K562 (cell line): Measurements from ENCODE around the gene STX1A. TPM values are rescaled to one million over a fixed set of nuclear protein-coding genes. Genes with fewer than 3 reads are reported as not detected.

ENCODE experiments used
- ADNP ChIP-seq: fragments of 200-800 bp; sonication (Bioruptor generic); IDR thresholded peaks from 2 replicates; pipeline ENCODE4 v1.6.1; 2016; ENCODE audit warnings: missing genetic modification characterization, missing compliant biosample characterization
- CXXC5 ChIP-seq: fragments of 250-450 bp; sonication (Bioruptor Pico); IDR thresholded peaks from 2 replicates; pipeline ENCODE4 v1.8.0; 2022; ENCODE audit warnings: inconsistent platforms, mild to moderate bottlenecking, moderate library complexity
- GATA2 ChIP-seq: sonication (generic); formaldehyde crosslinking; IDR thresholded peaks from 2 replicates; pipeline ENCODE4 v1.4.0; 2020; ENCODE audit warnings: mild to moderate bottlenecking, missing genetic modification reagents
- HLTF ChIP-seq: fragments of 450-650 bp; IDR thresholded peaks from 2 replicates; pipeline ENCODE4 v1.6.1; 2016
- OTX1 ChIP-seq: fragments of 450-650 bp; formaldehyde crosslinking; IDR thresholded peaks from 2 replicates; pipeline ENCODE4 v1.4.0; 2022; ENCODE audit warnings: mild to moderate bottlenecking
- PCBP1 ChIP-seq: fragments of 200-400 bp; formaldehyde crosslinking; IDR thresholded peaks from 2 replicates; pipeline ENCODE4 v1.6.1; 2018; ENCODE audit warnings: mild to moderate bottlenecking, low read depth, low read length; ENCODE audit not compliant: poor library complexity, severe bottlenecking
- RB1 ChIP-seq: fragments of 450-650 bp; IDR thresholded peaks from 2 replicates; pipeline ENCODE4 v1.6.1; 2017; ENCODE audit warnings: low read depth, mild to moderate bottlenecking
- RBM17 ChIP-seq: fragments of 200-400 bp; formaldehyde crosslinking; IDR thresholded peaks from 2 replicates; pipeline ENCODE4 v1.6.1; 2017; ENCODE audit warnings: low read depth, mild to moderate bottlenecking, low read length, borderline replicate concordance
- ZNF12 ChIP-seq: sonication (generic); formaldehyde crosslinking; IDR thresholded peaks from 2 replicates; pipeline ENCODE4 v1.4.0; 2020; ENCODE audit warnings: mild to moderate bottlenecking, missing genetic modification reagents
- ZNF174 ChIP-seq: fragments of 250-450 bp; sonication (Bioruptor Pico); IDR thresholded peaks from 2 replicates; pipeline ENCODE4 v1.4.0; 2020; ENCODE audit warnings: mild to moderate bottlenecking
- ZNF696 ChIP-seq: fragments of 250-450 bp; sonication (Bioruptor Pico); conservative IDR thresholded peaks from 2 replicates; pipeline ENCODE4 v1.4.0; 2020; ENCODE audit warnings: mild to moderate bottlenecking, moderate library complexity
- ZNF766 ChIP-seq: fragments of 200-800 bp; sonication (Bioruptor generic); conservative IDR thresholded peaks from 2 replicates; pipeline ENCODE4 v1.6.1; 2016; ENCODE audit warnings: missing genetic modification characterization, missing compliant biosample characterization
- polyA plus RNA-seq, 8 experiments: library from polyadenylated mRNA; depleted of rRNA in 4 of 8; stranded (reverse) in 5 of 8; unstranded in 3 of 8; fragments of >200 nt; fragmentation: Nextera tagmentation in 2 of 8; fragmentation: Illumina TruSeq in 1 of 8; extraction: Ambion mirVana in 2 of 8; extraction: Trizol in 1 of 8; gene quantifications; 2 replicates each; pipeline versions ENCODE4 v1.2.1 to v1.2.3, GENCODE V29; 2011 to 2014; ENCODE audit warnings: inconsistent platforms in 1 of 8, missing spikeins in 1 of 8
- total RNA-seq, 7 experiments: library from RNA; depleted of rRNA in 6 of 7; stranded (reverse); fragments of >200 nt in 6 of 7; fragmentation: Illumina TruSeq in 2 of 7; extraction: Trizol in 2 of 7; gene quantifications; 2 replicates each; pipeline versions ENCODE4 v1.2.1 to v1.2.3, GENCODE V29; 2011 to 2021; ENCODE audit warnings: low replicate concordance in 1 of 7
- TF ChIP-seq, protein P1 (sequence below): fragments of 250-450 bp; sonication (Bioruptor Pico); IDR thresholded peaks from 2 replicates; pipeline ENCODE4 v1.5.0; 2022; ENCODE audit warnings: mild to moderate bottlenecking
- TF ChIP-seq, protein P2 (sequence below): IDR thresholded peaks from 3 replicates; pipeline ENCODE4 v1.6.1; 2011; ENCODE audit warnings: borderline replicate concordance, mild to moderate bottlenecking; ENCODE audit not compliant: insufficient read length, insufficient read depth
- TF ChIP-seq, protein P3 (sequence below): fragments of 250-450 bp; sonication (Bioruptor Pico); IDR thresholded peaks from 2 replicates; pipeline ENCODE4 v1.5.0; 2020; ENCODE audit warnings: mild to moderate bottlenecking
- TF ChIP-seq, protein P4 (sequence below): fragments of 250-450 bp; sonication (Bioruptor Pico); IDR thresholded peaks from 2 replicates; pipeline ENCODE4 v1.9.0; 2021; ENCODE audit warnings: mild to moderate bottlenecking, inconsistent platforms
- TF ChIP-seq, protein P5 (sequence below): fragments of 450-650 bp; conservative IDR thresholded peaks from 2 replicates; pipeline ENCODE4 v1.6.1; 2016; ENCODE audit warnings: missing genetic modification characterization, low read depth, mild to moderate bottlenecking, control low read depth, missing compliant biosample characterization

Gene STX1A
- total and polyA plus RNA-seq, 9 of the 15 experiments (the other 6 are each of a cell fraction or from before 2014, with no cell fraction given), result 0.04 to 15.1 (median 6.3) TPM

DNA sequence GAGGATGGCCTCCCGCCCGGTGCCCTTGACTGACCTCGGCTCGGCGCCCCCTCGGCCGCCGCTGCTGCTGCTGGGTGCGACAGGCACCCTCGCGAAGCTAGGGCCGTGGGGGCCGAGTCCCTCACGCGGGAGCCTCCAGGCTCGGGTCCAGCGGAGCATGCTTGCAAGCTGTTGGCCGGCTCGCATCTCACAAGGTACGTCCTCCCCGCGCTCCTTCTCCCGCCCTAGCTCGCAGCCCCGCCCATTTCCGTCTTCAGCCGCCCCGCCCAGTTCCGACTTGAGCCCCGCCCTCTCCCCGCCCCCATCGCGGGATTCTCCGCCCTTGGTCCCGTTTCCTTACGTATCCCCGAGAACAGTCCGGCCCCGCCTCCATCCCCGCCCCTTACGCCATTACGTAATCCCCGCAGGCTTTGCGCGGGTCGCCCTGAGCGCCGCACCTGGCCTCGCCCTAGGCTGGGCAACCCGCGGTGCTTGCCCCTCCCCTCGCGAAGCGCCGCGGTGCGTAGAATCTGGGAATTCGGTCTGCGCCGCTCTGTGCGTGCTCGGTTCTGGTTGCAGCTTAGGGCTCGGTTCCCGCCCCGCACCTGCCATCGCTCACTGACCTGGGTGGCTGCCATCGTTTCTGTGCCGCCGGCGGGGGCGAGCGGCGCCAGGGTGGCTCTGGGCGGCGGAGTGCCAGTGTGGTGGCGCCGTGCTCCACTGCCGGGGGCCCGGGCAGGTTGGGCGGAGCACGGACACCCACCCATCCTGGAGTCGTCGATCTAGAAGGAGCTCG is 19.3 kb upstream of the STX1A start, which contains the start of gene ABHD11 (continued):
- TF ChIP-seq, protein P1, sequence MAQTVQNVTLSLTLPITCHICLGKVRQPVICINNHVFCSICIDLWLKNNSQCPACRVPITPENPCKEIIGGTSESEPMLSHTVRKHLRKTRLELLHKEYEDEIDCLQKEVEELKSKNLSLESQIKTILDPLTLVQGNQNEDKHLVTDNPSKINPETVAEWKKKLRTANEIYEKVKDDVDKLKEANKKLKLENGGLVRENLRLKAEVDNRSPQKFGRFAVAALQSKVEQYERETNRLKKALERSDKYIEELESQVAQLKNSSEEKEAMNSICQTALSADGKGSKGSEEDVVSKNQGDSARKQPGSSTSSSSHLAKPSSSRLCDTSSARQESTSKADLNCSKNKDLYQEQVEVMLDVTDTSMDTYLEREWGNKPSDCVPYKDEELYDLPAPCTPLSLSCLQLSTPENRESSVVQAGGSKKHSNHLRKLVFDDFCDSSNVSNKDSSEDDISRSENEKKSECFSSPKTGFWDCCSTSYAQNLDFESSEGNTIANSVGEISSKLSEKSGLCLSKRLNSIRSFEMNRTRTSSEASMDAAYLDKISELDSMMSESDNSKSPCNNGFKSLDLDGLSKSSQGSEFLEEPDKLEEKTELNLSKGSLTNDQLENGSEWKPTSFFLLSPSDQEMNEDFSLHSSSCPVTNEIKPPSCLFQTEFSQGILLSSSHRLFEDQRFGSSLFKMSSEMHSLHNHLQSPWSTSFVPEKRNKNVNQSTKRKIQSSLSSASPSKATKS (CRISPR knock-in tag), result no peak
- TF ChIP-seq ZNF12 (CRISPR knock-in tag) (peak; percentile 74), ZNF174 (CRISPR knock-in tag) (no peak), PCBP1 (peak; percentile 28), RB1 (peak; percentile 93), RBM17 (no peak), HLTF (peak; percentile 36), CXXC5 (peak; percentile 97), ZNF766 (CRISPR knock-in tag) (peak; percentile 14; the same call in 1 of the 2 replicates), ZNF696 (CRISPR knock-in tag) (no peak), ADNP (tag) (no peak), GATA2 (CRISPR knock-in tag) (no peak), OTX1 (0 out of 2 replicates have a peak, but pooled peaks have one; percentile 68)
- TF ChIP-seq, protein P2, sequence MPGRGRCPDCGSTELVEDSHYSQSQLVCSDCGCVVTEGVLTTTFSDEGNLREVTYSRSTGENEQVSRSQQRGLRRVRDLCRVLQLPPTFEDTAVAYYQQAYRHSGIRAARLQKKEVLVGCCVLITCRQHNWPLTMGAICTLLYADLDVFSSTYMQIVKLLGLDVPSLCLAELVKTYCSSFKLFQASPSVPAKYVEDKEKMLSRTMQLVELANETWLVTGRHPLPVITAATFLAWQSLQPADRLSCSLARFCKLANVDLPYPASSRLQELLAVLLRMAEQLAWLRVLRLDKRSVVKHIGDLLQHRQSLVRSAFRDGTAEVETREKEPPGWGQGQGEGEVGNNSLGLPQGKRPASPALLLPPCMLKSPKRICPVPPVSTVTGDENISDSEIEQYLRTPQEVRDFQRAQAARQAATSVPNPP, result no peak
- TF ChIP-seq, protein P3, sequence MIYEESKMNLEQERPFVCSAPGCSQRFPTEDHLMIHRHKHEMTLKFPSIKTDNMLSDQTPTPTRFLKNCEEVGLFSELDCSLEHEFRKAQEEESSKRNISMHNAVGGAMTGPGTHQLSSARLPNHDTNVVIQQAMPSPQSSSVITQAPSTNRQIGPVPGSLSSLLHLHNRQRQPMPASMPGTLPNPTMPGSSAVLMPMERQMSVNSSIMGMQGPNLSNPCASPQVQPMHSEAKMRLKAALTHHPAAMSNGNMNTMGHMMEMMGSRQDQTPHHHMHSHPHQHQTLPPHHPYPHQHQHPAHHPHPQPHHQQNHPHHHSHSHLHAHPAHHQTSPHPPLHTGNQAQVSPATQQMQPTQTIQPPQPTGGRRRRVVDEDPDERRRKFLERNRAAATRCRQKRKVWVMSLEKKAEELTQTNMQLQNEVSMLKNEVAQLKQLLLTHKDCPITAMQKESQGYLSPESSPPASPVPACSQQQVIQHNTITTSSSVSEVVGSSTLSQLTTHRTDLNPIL (CRISPR knock-in tag), result no peak
- TF ChIP-seq, protein P4, sequence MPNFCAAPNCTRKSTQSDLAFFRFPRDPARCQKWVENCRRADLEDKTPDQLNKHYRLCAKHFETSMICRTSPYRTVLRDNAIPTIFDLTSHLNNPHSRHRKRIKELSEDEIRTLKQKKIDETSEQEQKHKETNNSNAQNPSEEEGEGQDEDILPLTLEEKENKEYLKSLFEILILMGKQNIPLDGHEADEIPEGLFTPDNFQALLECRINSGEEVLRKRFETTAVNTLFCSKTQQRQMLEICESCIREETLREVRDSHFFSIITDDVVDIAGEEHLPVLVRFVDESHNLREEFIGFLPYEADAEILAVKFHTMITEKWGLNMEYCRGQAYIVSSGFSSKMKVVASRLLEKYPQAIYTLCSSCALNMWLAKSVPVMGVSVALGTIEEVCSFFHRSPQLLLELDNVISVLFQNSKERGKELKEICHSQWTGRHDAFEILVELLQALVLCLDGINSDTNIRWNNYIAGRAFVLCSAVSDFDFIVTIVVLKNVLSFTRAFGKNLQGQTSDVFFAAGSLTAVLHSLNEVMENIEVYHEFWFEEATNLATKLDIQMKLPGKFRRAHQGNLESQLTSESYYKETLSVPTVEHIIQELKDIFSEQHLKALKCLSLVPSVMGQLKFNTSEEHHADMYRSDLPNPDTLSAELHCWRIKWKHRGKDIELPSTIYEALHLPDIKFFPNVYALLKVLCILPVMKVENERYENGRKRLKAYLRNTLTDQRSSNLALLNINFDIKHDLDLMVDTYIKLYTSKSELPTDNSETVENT (CRISPR knock-in tag), result peak; percentile 84
- TF ChIP-seq, protein P5, sequence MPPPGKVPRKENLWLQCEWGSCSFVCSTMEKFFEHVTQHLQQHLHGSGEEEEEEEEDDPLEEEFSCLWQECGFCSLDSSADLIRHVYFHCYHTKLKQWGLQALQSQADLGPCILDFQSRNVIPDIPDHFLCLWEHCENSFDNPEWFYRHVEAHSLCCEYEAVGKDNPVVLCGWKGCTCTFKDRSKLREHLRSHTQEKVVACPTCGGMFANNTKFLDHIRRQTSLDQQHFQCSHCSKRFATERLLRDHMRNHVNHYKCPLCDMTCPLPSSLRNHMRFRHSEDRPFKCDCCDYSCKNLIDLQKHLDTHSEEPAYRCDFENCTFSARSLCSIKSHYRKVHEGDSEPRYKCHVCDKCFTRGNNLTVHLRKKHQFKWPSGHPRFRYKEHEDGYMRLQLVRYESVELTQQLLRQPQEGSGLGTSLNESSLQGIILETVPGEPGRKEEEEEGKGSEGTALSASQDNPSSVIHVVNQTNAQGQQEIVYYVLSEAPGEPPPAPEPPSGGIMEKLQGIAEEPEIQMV (tag), result no peak
